IMR-90 (cell line): ENCODE measurements around the gene ISX. TPM values are rescaled to one million over a fixed set of nuclear protein-coding genes. Genes with fewer than 3 reads are reported as not detected.

Experiments used
- ATAC-seq: fragments of 200-7000 bp; cut with Tn5 transposase; 2 replicates; pipeline ENCODE4 v1.9.1; 2020; ENCODE audit warnings: low read depth, mild to moderate bottlenecking, moderate library complexity
- BruUV-seq: library from RNA; stranded (reverse); fragments of 400-500 nt; replicated peaks from 2 replicates; lab custom pipeline; 2021; lab: Mats Ljungman, UMichigan
- CTCF ChIA-PET: fragments of 300-600 bp; formaldehyde crosslinking; extraction: SDS; loops from one replicate; lab custom pipeline; 2021; ENCODE audit warnings: antibody characterized with exemption; lab: Yijun Ruan, JAX
- POLR2A ChIA-PET: fragments of 300-600 bp; sonication (Branson Sonifier 250); formaldehyde crosslinking; loops from one replicate; lab custom pipeline; 2022; ENCODE audit warnings: antibody characterized with exemption; ENCODE audit not compliant: unreplicated experiment; lab: Charles Lee
- DNase-seq: peaks from one replicate; pipeline ENCODE4 v3.0.0; 2013
- H2AFZ ChIP-seq: replicated peaks from 2 replicates; pipeline ENCODE3; 2013; ENCODE audit warnings: low read length, mild to moderate bottlenecking; ENCODE audit not compliant: poor library complexity
- H2AK5ac ChIP-seq: 2 replicates; pipeline ENCODE4 v1.6.1; 2013; ENCODE audit warnings: low read depth, low read length, inconsistent platforms
- H2AK9ac ChIP-seq: replicated peaks from 2 replicates; pipeline ENCODE3; 2013; ENCODE audit warnings: mild to moderate bottlenecking, low read depth, low read length, moderate library complexity; ENCODE audit not compliant: poor library complexity
- H2BK120ac ChIP-seq: 2 replicates; pipeline ENCODE4 v1.6.1; 2013; ENCODE audit warnings: low read depth, low read length, inconsistent platforms
- H2BK15ac ChIP-seq: 3 replicates; pipeline ENCODE4 v1.6.1; 2013; ENCODE audit warnings: low read depth, low read length, inconsistent platforms
- H2BK20ac ChIP-seq: 2 replicates; pipeline ENCODE4 v1.6.1; 2013; ENCODE audit warnings: low read depth, mild to moderate bottlenecking, inconsistent platforms, low read length, moderate library complexity
- H2BK5ac ChIP-seq: 2 replicates; pipeline ENCODE4 v1.6.1; 2013; ENCODE audit warnings: mild to moderate bottlenecking, low read depth, low read length, inconsistent platforms; ENCODE audit not compliant: poor library complexity, severe bottlenecking
- H3K14ac ChIP-seq: replicated peaks from 2 replicates; pipeline ENCODE4 v1.6.1; 2013; ENCODE audit warnings: low read depth, low read length, inconsistent platforms
- H3K18ac ChIP-seq: 2 replicates; pipeline ENCODE4 v1.6.1; 2013; ENCODE audit warnings: low read depth, low read length, control low read depth
- H3K23ac ChIP-seq: 2 replicates; pipeline ENCODE4 v1.6.1; 2013; ENCODE audit warnings: low read depth, low read length, inconsistent platforms
- H3K27ac ChIP-seq: 2 replicates; pipeline ENCODE4 v1.5.1; 2013; ENCODE audit warnings: mild to moderate bottlenecking, control low read depth, low read length; ENCODE audit not compliant: insufficient read depth
- H3K27me3 ChIP-seq: 2 replicates; pipeline ENCODE4 v1.6.1; 2013; ENCODE audit warnings: low read length; ENCODE audit not compliant: control insufficient read depth, insufficient read depth
- H3K36me3 ChIP-seq: 2 replicates; pipeline ENCODE4 v1.6.1; 2013; ENCODE audit warnings: low read length, mixed read lengths; ENCODE audit not compliant: control insufficient read depth, insufficient read depth
- H3K4ac ChIP-seq: 2 replicates; pipeline ENCODE4 v1.6.1; 2013; ENCODE audit warnings: low read depth, low read length, inconsistent platforms
- H3K4me1 ChIP-seq: 2 replicates; pipeline ENCODE4 v1.6.1; 2013; ENCODE audit warnings: low read length, mixed read lengths; ENCODE audit not compliant: control insufficient read depth, insufficient read depth
- H3K4me2 ChIP-seq: 2 replicates; pipeline ENCODE4 v1.6.1; 2013; ENCODE audit warnings: low read depth, mild to moderate bottlenecking, control low read depth, low read length, moderate library complexity
- H3K4me3 ChIP-seq: 2 replicates; pipeline ENCODE4 v1.5.1; 2013; ENCODE audit warnings: low read depth, mild to moderate bottlenecking, control low read depth, low read length, moderate library complexity; ENCODE audit not compliant: insufficient read depth
- H3K56ac ChIP-seq: 2 replicates; pipeline ENCODE4 v1.6.1; 2013; ENCODE audit warnings: low read length, inconsistent platforms; ENCODE audit not compliant: insufficient read depth; ENCODE audit errors: extremely low read depth
- H3K79me1 ChIP-seq, 2 experiments: 2 replicates each; pipeline ENCODE4 v1.6.1; 2013; ENCODE audit warnings: low read length in 2 of 2, inconsistent platforms in 1 of 2, low read depth in 1 of 2
- H3K9ac ChIP-seq: 2 replicates; pipeline ENCODE4 v1.6.1; 2013; ENCODE audit warnings: low read depth, low read length, control low read depth
- H3K9me1 ChIP-seq: 2 replicates; pipeline ENCODE4 v1.6.1; 2013; ENCODE audit warnings: low read length, inconsistent platforms; ENCODE audit not compliant: insufficient read depth
- H3K9me3 ChIP-seq: 2 replicates; pipeline ENCODE4 v1.6.1; 2013; ENCODE audit warnings: low read length; ENCODE audit not compliant: control insufficient read depth, insufficient read depth
- H4K20me1 ChIP-seq: 2 replicates; pipeline ENCODE4 v1.6.1; 2013; ENCODE audit warnings: low read length, inconsistent platforms; ENCODE audit not compliant: insufficient read depth
- H4K5ac ChIP-seq: 2 replicates; pipeline ENCODE4 v1.6.1; 2013; ENCODE audit warnings: mild to moderate bottlenecking, low read depth, low read length, control low read depth
- H4K8ac ChIP-seq, 2 experiments: 2 replicates each; pipeline ENCODE4 v1.6.1; 2013; ENCODE audit warnings: low read depth in 2 of 2, low read length in 2 of 2, control low read depth in 1 of 2, inconsistent platforms in 1 of 2
- H4K91ac ChIP-seq: 2 replicates; pipeline ENCODE4 v1.6.1; 2013; ENCODE audit warnings: low read depth, low read length, inconsistent platforms; ENCODE audit not compliant: insufficient read depth
- BHLHE40 ChIP-seq: fragments of 150-350 bp; IDR thresholded peaks from 2 replicates; pipeline ENCODE4 v1.6.1; 2016; ENCODE audit warnings: mild to moderate bottlenecking, low read depth, low read length
- CHD1 ChIP-seq: IDR thresholded peaks from 2 replicates; pipeline ENCODE4 v1.6.1; 2012; ENCODE audit warnings: low read depth, low read length, improper control_type of control experiment
- ELK1 ChIP-seq: fragments of 150-350 bp; IDR thresholded peaks from 2 replicates; pipeline ENCODE4 v1.6.1; 2016; ENCODE audit warnings: low read depth, mild to moderate bottlenecking, low read length, moderate library complexity, borderline replicate concordance
- FOS ChIP-seq: fragments of 150-350 bp; IDR thresholded peaks from 2 replicates; pipeline ENCODE4 v1.6.1; 2016; ENCODE audit warnings: low read depth, low read length
- MAFK ChIP-seq: IDR thresholded peaks from 2 replicates; pipeline ENCODE4 v1.6.1; 2012; ENCODE audit warnings: low read depth, low read length, improper control_type of control experiment
- MAZ ChIP-seq: IDR thresholded peaks from 2 replicates; pipeline ENCODE4 v1.6.1; 2012; ENCODE audit warnings: low read depth, mild to moderate bottlenecking, low read length, improper control_type of control experiment, moderate library complexity, borderline replicate concordance
- MXI1 ChIP-seq: IDR thresholded peaks from 2 replicates; pipeline ENCODE4 v1.6.1; 2012; ENCODE audit warnings: low read depth, mild to moderate bottlenecking, low read length, moderate library complexity, borderline replicate concordance
- NFE2L2 ChIP-seq: fragments of 150-350 bp; IDR thresholded peaks from 2 replicates; pipeline ENCODE4 v1.6.1; 2016; ENCODE audit warnings: low read depth, mild to moderate bottlenecking, low read length
- POLR2A ChIP-seq: IDR thresholded peaks from 2 replicates; pipeline ENCODE4 v1.6.1; 2012; ENCODE audit warnings: mild to moderate bottlenecking, low read depth, low read length
- RCOR1 ChIP-seq: IDR thresholded peaks from 2 replicates; pipeline ENCODE4 v1.6.1; 2012; ENCODE audit warnings: mild to moderate bottlenecking, low read length, improper control_type of control experiment; ENCODE audit not compliant: insufficient replicate concordance
- RFX5 ChIP-seq: IDR thresholded peaks from 2 replicates; pipeline ENCODE4 v1.8.0; 2012; ENCODE audit warnings: low read depth, mild to moderate bottlenecking, low read length, moderate library complexity
- SMC3 ChIP-seq: fragments of 150-350 bp; IDR thresholded peaks from 2 replicates; pipeline ENCODE4 v1.6.1; 2016; ENCODE audit warnings: low read depth, mild to moderate bottlenecking, antibody characterized with exemption, low read length, moderate library complexity
- USF2 ChIP-seq: fragments of 150-350 bp; IDR thresholded peaks from 2 replicates; pipeline ENCODE4 v1.6.1; 2017; ENCODE audit warnings: mild to moderate bottlenecking, antibody characterized with exemption, low read length, low read depth
- WGBS, 2 experiments: methylation state at CpG; one replicate each; pipeline versions ENCODE4 v1.1.5 to v1.1.7; 2013; ENCODE audit warnings: missing lambda C conversion rate in 2 of 2; ENCODE audit not compliant: insufficient read length in 1 of 2; ENCODE audit errors: extremely low coverage in 2 of 2; 5-methylcytosine and 5-hydroxymethylcytosine counted together
- dilution Hi-C: fragments of 300-500 bp; cut with HindIII; formaldehyde crosslinking; loops from one replicate; pipeline ENCODE4 v1.14.3; 2018; ENCODE audit warnings: low sequenced_read_pairs; ENCODE audit not compliant: unreplicated experiment
- in situ Hi-C: fragments of 300-500 bp; cut with MboI; formaldehyde crosslinking; loops from 3 replicates; pipeline ENCODE4 v1.14.3; 2019; ENCODE audit warnings: low sequenced_read_pairs, inconsistent platforms, mixed read lengths
- intact Hi-C: fragments of 100-400 bp; cut with micrococcal nuclease; formaldehyde crosslinking; loops from 2 replicates; pipeline ENCODE4 v1.10.0; 2022
- polyA plus RNA-seq, 3 experiments: library from polyadenylated mRNA; depleted of rRNA; stranded (reverse); fragments of >200 nt; gene quantifications; 2 replicates each; pipeline ENCODE4 v1.2.3, GENCODE V29; 2012; ENCODE audit warnings: low replicate concordance in 1 of 3
- total RNA-seq: library from RNA; depleted of rRNA; stranded (reverse); fragments of >200 nt; gene quantifications from 2 replicates; pipeline ENCODE4 v1.2.3, GENCODE V29; 2012

ISX gene
- total and polyA plus RNA-seq, 2 of the 4 experiments (the other 2 are of a cell fraction): not detected

- DNase-seq: no peak
- ATAC-seq: no peak
- H4K5ac ChIP-seq: no peak overlapping the region
- POLR2A ChIA-PET: no interaction called here
- no peak overlapping the region for H3K4me2 ChIP-seq
- WGBS, 2 experiments: 50% methylated on average over 2 of the region's 6 CpGs; no CpG with 5 or more reads in 1 of the 2 experiments
- H2AK9ac ChIP-seq: no peak overlapping the region
- H3K56ac ChIP-seq: no peak overlapping the region
- in situ Hi-C loops: no loop called here
- H3K14ac ChIP-seq: no peak overlapping the region
- no peak overlapping the region for H3K4me3 ChIP-seq
- H2BK20ac ChIP-seq: no peak overlapping the region
- no peak overlapping the region for H2AK5ac ChIP-seq
- no peak overlapping the region for H2AFZ ChIP-seq
- H3K9me1 ChIP-seq: no peaks in the 10 kb centered on the region
- no peak overlapping the region for H3K18ac ChIP-seq
- H3K9ac ChIP-seq: no peak overlapping the region
- no peak overlapping the region for H4K91ac ChIP-seq
- H3K27ac ChIP-seq: no peak overlapping the region
- no peaks in the 10 kb centered on the region for H3K4me1 ChIP-seq
- TF ChIP-seq MAZ (no peak), RFX5 (no peak), NFE2L2 (no peak), RCOR1 (no peak), MAFK (no peak), FOS (no peak), MXI1 (no peak), ELK1 (no peak), POLR2A (no peak), USF2 (no peak), SMC3 (no peak), BHLHE40 (no peak), CHD1 (no peak)
- H3K79me1 ChIP-seq: no peaks in the 10 kb centered on the region
- CTCF ChIA-PET: interaction anchor here (0.6 to 0.9 kb wide), 2 partner anchors 53 to 1157 kb away, joined by 3 to 10 read pairs; no protein-coding TSS in a partner anchor
- no peak overlapping the region for H3K4ac ChIP-seq
- no peaks in the 10 kb centered on the region for H3K36me3 ChIP-seq
- no peak overlapping the region for H2BK120ac ChIP-seq
- no peak overlapping the region for H2BK15ac ChIP-seq
- no peak overlapping the region for H4K8ac ChIP-seq
- intact Hi-C loops: loop anchor here (5.0 kb wide), 1 partner anchor 1329 kb away; no protein-coding TSS in a partner anchor
- no TSS peak for BruUV-seq
- no peak overlapping the region for H3K23ac ChIP-seq
- H3K27me3 ChIP-seq: no peaks in the 10 kb centered on the region
- H3K9me3 ChIP-seq: peaks cover 7% of the 10 kb centered on the region
- no peak overlapping the region for H2BK5ac ChIP-seq
- dilution Hi-C loops: no loop called here
- no peaks in the 10 kb centered on the region for H4K20me1 ChIP-seq
Measured at GRCh38 chr22:35076630-35077029, 10.7 kb downstream of the ISX start.
